ENCODE data around the gene NOXO1.
"Not testable (repeated sequence)": the region's sequence is repeated elsewhere in the genome, so short reads cannot be mapped to it uniquely, and the experiment has no call there.

GRCh38 chr16:1939833-1940232 is 41.4 kb downstream of the NOXO1 start:
- TF ChIP-seq CTCF (conservative IDR thresholded peaks at IDR 0.05; ENCODE audit: low read depth, low read length); EZH2 (IDR thresholded peaks at IDR 0.05; ENCODE audit: borderline replicate concordance, low read depth, low read length, poor library complexity, severe bottlenecking): not testable (repeated sequence)

Data from A673 (cell line).